Measurements from ENCODE around the gene MCTP2.
A peak's percentile ranks its signal among the peaks of the same experiment; 100 is the strongest.

The MCTP2 gene

DNA sequence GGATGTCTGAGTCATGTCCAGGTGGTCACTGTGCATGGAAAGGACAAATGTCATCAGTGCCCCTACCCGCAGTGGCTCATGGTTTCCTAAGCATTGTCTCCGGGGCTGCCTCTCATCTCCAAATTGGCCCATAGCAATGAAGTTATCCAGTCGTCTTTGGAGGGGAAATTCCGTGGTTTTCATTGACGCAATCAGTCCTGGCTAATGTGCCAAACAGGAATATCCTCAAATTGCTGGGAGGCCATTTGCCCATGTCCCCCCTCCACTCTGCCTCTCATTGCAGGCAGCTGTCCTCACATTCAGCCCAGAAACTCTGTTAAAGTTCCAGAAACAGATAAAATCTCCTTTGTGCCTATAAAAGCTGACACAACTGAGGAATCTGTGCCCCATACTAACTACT is 81.6 kb downstream of the MCTP2 start:
- DNase-seq, result no peak

DNA sequence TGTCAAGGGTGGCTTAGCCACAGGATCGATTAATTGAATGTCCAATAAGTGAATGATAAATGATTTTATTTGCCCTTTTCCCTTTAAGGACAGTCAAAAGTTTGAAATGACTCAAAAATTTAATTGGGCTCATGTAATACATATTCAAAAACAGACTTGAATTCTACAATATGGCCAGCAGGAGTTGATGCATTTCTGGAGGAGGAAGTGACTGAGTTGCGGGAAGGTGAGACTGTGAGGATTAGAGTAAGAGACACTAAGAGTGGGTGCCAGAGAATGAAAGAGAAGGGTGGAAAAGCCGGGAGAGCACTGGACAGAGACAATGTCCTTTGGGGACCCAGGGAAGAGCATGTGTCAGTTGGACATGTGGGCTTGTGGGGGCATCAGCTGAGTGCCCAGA is 83.3 kb downstream of the MCTP2 start:
- no peak for DNase-seq

DNA sequence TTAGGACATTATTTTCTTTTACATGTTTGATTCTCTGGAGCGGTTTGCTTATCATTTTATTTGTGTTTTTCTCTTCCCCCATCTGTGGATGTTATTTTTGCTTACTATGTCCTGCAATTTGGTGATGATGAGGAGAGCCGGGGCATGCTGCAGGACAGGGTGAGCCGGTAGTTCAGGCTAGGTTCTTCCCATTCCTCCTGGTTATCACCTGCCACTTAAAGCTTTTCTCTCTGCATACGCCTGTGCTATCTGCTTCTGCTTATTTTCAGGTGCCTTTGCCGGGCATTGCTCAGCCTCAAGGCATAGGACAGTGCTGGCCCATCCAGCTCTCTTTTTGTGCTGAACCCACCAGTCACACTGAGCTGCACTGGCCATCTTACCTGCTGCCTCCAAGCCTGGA is 85.8 kb downstream of the MCTP2 start:
- no peak for DNase-seq

DNA sequence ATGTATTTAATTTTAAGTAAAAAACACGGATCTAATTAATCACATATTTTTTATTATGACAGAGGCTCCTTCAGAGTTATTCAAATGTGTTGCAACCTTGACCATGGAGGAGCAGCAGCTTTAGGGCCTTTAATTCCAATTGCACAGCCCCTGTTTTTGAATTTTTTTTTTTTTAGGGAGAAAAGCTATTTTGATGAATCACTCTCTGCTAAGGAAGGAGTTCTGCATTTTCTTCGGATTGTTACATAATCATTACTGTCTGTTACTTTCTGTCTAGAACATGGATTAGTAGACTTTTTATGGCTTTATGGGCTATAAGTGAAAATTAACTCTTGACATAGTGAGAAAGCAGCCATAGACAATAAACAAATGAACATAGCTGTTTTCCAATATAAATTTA is 90.8 kb downstream of the MCTP2 start:
- no peak for DNase-seq

DNA sequence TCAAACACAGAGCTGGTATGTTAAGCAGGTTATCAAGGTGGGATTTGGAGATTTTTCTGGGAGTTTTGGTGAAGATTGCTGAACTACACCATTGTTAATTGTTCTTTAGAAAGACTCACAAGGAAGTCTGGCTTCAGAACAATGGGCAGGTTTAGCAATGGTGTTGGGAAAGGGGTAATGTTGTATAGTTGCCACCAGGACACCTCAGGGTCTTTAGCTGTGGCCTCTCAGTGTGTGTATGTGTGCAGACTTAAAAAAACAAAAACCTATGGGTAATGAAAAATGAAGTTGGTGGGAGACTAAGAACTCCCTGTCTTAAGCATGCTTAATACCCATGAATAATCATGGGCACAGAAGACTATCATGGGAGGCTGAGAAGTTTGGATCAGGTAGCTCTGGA is 91.7 kb downstream of the MCTP2 start:
- DNase-seq, result no peak

DNA sequence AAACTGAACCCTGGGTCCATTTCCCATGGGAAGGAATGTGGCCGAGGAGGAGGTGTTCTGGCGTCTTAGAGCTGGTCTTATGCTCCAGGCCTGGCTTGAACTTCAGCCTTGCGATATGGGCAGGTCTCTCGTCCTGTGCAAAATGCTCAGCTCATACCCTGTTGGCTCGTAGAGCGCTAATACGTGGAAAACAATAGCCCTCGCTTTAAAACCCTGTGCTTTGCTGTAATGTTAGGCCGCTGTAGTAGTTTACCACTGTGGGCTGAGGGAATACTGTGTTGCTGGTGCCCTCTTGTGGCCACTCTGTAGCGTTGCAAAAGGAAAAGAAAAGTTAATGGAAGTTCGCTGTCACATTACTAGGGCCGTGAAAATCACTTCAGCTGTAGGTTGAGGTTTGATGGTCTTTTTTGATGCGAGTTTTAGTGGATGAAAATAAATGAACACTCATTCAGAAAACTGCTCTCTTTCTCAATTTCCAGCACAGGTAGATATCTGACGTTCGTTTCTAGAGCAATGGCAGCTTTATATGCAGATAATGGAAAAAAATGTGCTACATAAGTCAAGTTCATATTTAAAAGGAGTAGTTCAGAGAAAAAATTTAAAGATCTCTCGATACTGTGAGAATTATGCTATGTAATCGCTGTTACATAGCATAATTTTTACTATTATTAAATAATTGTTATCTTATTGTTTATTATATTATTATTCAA is 92.9 kb downstream of the MCTP2 start:
- DNase-seq, result peak; percentile 58

DNA sequence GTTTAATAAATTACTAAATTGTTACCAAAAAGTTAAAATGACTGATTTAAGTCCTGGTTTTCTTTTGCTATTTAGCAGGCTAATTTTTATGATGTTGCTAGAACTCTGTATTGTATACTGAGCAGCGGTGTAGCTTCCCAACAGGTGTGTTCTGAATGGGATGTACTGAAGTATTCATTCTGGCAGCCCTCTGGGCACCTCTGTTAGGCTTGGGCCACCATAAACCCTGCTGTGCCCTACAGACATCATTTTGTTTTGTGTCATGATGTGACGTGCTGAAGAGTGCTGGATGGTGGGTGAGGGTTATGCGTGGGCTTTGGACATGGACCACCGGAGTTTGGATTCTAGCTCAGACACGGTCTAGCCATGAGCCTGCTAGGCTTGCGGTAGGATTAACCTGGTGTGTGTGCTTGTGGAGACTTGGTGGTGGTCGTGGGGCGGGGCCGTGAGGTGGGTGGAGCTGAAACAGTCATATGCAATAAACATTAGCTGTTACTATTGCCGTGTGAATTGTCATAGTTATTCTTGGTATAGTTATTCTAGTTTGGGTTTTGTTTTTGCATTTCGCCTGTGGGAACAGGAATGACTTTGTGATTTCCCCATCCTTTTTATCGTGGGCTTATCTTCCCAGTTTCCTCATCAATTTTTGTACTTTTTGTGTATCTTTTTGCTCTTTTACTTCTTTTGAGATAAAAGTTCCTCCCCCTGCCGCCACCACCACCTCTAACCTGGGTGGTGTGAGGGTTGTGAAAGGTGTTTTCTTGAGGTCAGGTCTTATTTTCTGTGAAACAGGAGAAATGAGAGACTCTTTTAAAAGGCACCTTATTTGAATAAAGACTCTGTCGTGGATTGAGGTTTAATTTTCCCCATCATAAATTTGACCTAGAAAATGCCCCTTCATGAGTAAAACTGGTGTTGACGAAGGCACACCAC is 93.7 kb downstream of the MCTP2 start:
- no peak for DNase-seq

DNA sequence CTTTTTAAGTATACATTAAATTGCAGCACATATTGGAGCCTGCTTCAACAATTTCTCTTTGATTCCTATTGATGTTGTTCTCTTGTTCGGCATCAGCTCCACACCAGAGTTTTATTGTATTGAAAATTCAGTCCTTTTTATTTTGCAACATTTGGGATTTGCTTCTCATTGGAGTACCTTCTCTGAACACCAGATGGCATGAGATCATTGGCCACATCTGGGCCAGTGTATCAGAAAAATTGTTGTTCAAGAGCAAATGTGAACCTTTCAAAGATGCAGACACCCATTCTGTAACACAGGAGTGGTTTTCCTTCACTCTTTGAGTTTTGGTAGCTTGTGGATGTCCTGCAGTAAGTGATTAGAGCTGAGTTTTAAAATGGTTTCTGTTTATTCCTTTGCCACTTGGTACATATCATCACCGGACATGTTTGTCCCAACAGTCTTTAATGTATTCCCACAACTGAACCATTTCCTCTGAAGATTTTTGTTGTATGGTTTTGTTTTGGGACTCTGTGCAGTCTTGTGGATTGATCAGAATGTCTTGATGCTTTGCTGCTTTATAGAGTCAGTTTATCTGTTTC is 96.1 kb downstream of the MCTP2 start:
- DNase-seq, result peak; percentile 4

DNA sequence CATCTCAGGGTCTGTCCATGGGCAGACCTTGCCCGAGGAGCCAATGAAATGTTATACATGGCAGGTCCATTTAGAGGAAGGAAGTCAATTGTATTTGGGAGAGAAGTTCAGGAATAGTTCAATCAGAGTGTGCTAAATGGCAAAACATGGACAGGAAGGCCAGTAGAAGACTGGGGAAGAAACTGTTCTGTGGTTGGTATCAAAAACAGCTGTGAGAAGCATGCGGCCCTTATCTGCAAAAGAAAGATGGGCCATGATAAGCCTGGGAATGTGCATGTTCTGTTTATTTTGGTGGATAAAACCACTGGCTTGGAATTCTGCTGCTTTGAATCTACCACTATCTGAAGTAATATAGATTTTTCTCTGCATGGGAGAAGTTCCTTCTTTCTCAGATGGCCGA is 100.4 kb downstream of the MCTP2 start:
- no peak for DNase-seq

DNA sequence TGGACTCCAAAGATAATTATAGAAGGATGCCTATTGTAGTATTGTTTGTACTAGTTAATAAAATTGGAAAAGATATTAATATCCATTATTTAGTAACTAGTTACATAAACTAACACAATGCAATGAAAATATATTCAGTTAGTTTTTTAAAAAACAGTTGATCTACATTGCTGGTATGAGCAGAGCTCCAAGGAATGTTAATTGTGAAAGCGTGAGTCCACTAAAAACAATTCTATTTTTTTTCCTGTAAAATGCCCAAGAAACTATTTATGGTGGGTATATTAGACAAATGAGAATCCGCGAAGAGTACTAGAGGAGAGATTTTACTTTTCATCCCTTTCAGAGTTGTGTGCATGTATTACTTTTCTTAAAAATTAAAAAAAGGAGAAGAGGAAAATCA is 104.3 kb downstream of the MCTP2 start:
- no peak for DNase-seq

DNA sequence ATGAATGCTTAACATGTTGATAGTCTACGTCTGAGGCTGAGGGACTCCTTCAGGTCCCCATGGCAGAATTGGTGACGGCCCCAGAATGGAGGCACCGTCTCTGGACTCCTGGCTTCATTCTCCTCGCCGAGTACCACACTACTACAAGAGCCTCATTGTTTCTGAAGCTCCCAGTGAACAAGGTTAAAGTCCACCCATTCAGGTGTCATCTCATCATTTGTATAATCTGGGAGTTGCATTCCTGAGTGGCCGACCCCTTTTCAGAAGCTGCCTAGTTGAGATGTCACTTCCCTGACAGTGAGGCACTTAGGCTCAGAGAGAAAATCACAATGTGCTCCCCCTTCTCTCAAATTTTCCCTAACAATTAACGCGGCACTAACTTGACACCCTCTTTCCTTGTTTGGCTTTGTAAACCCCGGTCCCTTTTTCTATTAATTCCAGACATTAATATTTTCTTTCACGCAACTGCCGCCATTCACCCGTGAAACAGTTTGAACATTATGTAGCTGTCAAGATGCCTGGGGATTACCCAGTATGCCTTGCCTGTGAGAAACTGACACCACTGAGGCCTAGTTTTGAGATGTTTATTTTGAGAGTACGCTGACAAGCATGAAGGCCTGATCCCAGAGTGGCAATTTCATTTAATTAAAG is 105.6 kb downstream of the MCTP2 start:
- DNase-seq, result no peak

DNA sequence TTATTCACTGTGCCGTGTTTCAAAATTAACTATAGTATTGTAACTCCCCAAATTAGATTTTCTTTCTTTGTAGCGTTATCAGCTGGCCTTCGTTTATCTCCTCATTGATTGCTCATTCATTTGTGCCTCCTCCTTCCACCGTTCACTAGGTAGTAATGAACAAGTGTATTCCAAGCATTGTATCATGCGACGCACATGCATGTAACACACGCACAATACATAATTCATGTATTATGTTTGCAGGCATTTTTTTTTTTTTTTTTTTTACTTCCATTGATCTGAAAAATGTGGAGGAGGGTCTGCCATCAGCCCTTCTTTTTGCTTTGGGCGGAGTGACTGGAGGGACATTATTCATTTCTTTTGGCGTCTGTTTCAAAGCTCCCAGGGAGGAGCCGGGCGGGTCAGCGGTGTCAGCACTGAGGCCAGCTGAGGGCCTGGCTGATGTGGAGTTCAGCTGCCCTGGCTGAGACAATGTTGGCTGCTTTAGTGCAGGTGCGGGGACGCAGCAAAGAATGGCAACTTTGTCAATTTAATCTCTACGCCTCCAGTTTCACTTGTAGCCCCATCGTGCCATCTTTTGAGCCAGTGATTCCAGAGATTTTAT is 107.0 kb downstream of the MCTP2 start:
- DNase-seq, result no peak

DNA sequence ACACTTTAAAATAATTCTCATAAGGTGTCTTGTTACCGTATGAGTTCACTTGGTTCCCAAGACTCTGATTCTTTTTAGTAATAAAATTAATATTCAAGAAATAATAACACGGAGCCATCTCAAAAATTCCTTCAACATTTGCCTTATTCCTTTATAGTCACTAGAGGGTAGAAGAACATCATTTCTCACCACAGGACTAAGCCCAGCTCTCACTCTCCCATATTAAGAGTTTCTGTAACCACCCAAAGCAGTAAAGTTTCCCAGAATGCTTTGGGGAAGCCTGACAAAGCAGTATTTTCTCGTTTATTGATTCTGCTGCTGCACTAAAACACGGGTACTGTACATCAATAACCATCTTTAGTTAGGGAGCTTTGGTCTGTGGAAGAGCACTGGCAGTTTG is 114.9 kb downstream of the MCTP2 start:
- DNase-seq, result no peak

DNA sequence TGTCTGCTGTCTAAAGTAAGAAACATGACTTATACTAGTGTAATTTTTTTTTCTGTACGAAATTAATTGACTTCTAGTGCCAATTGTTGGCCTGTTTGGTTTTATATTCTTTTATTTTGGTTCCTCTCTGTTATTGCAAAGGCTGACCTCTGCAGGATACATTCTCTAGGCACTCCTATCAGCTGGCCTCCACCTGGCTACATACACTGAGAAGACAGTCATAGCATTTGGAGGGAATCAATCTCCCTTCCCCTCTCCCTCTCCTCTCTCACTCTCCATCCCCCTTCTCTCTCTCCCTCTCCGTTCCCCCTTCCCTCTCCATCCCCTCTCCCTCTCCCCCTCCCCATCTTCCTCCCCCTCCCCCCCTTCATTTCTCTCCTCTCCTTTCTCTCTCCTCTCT is 116.7 kb downstream of the MCTP2 start:
- DNase-seq, result no peak

DNA sequence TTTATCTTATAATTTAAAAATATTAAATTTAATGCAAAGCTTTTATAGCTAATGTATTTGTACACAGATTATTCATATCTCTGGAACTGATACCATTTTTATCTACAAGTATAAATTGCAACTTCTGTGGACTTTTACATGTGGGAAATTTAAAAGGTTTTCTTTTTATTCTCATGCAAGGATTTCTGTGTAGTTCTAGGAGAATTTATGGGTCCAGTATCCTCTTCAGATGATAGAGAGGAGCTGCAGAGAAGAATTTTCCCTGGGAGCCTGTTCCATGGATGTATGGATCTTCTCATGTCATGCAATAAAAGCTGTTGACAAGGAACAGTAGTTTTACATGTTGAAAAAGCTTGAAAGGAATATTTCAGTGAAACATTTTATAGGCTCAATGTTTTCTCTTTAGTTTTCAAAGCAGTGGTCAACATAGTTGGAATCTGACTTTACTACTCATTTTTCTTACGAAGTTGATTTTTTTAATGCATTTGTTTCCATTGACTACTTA is 119.7 kb downstream of the MCTP2 start:
- no peak for DNase-seq

DNA sequence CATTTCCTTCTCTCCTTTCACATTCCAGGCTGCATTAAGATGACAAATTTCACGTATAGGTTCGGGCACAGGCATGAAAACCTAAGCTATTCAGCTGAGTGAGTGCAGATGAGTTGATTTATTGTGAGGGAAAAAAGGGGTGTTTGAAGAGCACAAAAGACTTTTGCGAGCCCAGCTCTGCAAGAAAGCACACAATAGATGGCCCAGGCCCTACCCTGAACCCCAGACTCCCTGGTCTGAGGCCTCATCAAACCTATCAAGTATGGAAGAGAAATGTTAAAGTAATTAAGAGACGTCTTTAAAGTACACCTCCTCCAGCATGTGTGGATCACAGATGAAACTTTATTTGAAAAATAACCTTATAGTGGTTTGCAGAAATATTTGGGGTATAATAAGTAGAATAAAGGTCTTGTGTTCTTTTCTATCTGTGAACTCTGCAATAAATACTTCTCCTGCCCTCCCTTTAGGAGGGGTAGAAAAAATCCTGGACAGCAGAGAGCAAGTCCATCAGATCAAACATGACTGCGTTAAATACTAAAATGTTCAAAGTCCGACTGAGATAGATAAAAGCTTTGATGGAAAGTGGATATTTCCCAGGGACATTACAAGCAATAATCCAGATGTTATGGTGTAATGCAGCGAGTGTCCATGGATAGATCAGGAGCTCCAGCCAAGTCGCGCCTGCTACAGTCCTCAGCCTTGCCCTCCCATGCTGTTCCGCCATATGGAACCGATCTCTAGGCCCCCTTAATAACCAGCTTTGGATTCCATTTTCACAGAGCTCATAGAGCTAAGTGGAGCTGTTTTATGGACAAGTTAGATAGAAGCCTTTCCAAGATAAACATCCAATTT is 121.5 kb downstream of the MCTP2 start:
- no peak for DNase-seq

DNA sequence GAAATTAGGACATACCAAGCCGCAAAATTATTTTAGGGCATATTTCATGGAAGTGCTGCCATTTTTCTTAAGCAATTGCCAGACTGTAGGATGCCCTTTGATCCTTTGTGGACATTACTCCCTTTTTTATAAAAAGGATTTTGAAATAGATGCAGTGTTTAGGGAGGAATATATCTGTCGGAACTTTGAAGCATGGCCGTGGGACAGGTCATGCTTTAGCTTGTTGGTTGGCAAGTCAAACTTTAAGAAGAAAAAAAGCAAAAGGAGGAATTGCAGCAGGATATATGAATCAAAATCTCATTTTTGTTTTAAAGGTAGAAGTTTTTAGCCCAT is 122.1 kb downstream of the MCTP2 start:
- DNase-seq, result no peak

DNA sequence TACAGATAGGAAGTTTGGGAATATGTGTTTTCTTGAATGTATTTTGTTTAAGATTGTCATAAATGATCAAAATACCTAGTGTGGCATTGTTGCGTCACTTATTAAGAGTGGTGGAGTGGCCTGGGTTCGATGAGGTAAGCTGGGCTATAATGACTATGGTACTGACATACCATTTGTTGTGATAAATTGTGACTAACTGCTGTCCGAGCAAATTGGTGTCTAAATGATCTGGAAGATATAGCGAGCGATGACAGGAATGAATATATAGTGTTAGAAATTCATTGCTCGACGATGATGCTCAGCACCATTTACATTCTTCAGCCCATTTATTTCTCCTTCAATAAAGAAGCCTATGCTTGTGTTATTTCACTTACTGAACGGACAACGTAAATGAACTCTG is 123.3 kb downstream of the MCTP2 start:
- no peak for DNase-seq

DNA sequence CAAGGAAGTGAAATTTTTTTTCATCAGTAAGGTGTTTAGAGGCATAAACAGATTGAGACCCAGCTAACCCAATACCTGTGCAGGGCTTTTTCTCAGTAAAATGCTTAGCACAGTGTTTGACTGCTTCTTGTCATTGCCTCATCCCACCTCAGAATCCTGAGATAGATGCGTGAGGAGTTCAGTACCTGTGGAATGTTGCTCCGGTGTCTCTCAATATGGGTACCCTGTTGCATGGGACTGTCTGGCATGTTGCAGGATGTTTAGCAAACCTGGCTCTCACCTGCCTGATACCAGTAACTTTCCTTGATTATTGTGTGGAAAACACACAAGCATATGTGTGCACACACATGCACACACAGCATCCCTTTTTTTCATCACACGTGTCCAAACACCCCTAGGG is 128.4 kb downstream of the MCTP2 start:
- no peak for DNase-seq

DNA sequence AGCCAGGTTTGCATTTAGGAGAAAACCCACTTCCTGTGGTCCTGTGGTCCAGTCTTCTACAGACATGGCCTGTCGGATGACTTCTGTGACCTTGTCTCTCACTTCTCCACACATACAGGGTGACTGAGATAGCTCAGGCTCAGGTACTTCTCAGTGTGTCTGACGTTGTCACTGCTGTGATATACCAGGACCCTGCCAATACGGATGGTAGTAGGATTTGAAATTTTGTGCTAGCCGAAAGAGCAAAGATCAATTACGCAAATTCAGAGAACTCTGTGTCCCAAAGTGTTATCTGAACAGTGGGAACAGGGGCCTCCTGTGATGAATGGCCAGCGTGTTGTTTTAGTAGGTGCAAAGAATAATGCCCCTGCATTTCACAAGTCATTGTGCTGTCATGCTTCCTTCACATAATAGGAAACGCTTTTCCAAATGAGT is 128.9 kb downstream of the MCTP2 start:
- DNase-seq, result no peak

DNA sequence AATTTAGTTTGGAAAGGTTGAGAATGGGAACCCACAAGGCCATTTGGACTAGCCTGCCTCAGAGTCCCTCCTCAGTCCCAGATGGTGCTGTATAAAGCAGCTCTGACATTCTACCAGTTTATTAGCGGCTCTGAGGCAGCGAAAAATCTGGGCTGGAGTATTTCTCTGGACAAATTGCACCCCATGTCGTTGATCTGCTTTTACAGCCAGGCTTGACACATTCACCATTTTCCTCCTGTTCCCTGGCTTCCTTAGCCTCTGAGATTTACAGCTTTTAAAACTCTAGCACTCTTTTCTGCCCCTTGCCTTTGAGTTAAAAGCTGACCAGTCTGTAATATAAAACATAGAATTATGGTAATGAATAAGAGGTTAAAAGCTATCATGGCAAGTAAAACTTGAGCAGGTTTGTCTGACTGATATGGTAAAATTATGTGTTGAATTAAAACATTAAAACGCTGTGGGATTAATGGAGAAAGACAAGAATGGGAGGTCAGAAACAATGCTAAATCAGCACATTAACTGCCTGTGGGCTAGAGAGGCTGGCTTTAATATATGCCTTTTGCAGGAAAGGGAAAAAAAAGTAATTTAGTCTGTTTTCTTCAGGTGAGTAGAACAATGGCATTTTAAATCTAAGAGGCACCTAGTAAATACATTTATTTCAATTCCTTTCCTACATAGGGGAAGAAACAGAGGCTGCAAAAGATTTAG is 131.2 kb downstream of the MCTP2 start:
- no peak for DNase-seq
